IMR-90 (cell line): Measurements from ENCODE around the gene COL25A1. TPM values are rescaled to one million over a fixed set of nuclear protein-coding genes. Genes with fewer than 3 reads are reported as not detected.

Experiments
- ATAC-seq: fragments of 200-7000 bp; cut with Tn5 transposase; 2 replicates; pipeline ENCODE4 v1.9.1; 2020; ENCODE audit warnings: low read depth, mild to moderate bottlenecking, moderate library complexity
- BruUV-seq: library from RNA; stranded (reverse); fragments of 400-500 nt; replicated peaks from 2 replicates; lab custom pipeline; 2021; lab: Mats Ljungman, UMichigan
- CTCF ChIA-PET: fragments of 300-600 bp; formaldehyde crosslinking; extraction: SDS; loops from one replicate; lab custom pipeline; 2021; ENCODE audit warnings: antibody characterized with exemption; lab: Yijun Ruan, JAX
- POLR2A ChIA-PET: fragments of 300-600 bp; sonication (Branson Sonifier 250); formaldehyde crosslinking; loops from one replicate; lab custom pipeline; 2022; ENCODE audit warnings: antibody characterized with exemption; ENCODE audit not compliant: unreplicated experiment; lab: Charles Lee
- DNase-seq: peaks from one replicate; pipeline ENCODE4 v3.0.0; 2013
- H2AFZ ChIP-seq: replicated peaks from 2 replicates; pipeline ENCODE3; 2013; ENCODE audit warnings: low read length, mild to moderate bottlenecking; ENCODE audit not compliant: poor library complexity
- H2AK5ac ChIP-seq: 2 replicates; pipeline ENCODE4 v1.6.1; 2013; ENCODE audit warnings: low read depth, low read length, inconsistent platforms
- H2AK9ac ChIP-seq: replicated peaks from 2 replicates; pipeline ENCODE3; 2013; ENCODE audit warnings: mild to moderate bottlenecking, low read depth, low read length, moderate library complexity; ENCODE audit not compliant: poor library complexity
- H2BK120ac ChIP-seq: 2 replicates; pipeline ENCODE4 v1.6.1; 2013; ENCODE audit warnings: low read depth, low read length, inconsistent platforms
- H2BK15ac ChIP-seq: 3 replicates; pipeline ENCODE4 v1.6.1; 2013; ENCODE audit warnings: low read depth, low read length, inconsistent platforms
- H2BK20ac ChIP-seq: 2 replicates; pipeline ENCODE4 v1.6.1; 2013; ENCODE audit warnings: low read depth, mild to moderate bottlenecking, inconsistent platforms, low read length, moderate library complexity
- H2BK5ac ChIP-seq: 2 replicates; pipeline ENCODE4 v1.6.1; 2013; ENCODE audit warnings: mild to moderate bottlenecking, low read depth, low read length, inconsistent platforms; ENCODE audit not compliant: poor library complexity, severe bottlenecking
- H3K14ac ChIP-seq: replicated peaks from 2 replicates; pipeline ENCODE4 v1.6.1; 2013; ENCODE audit warnings: low read depth, low read length, inconsistent platforms
- H3K18ac ChIP-seq: 2 replicates; pipeline ENCODE4 v1.6.1; 2013; ENCODE audit warnings: low read depth, low read length, control low read depth
- H3K23ac ChIP-seq: 2 replicates; pipeline ENCODE4 v1.6.1; 2013; ENCODE audit warnings: low read depth, low read length, inconsistent platforms
- H3K27ac ChIP-seq: 2 replicates; pipeline ENCODE4 v1.5.1; 2013; ENCODE audit warnings: mild to moderate bottlenecking, control low read depth, low read length; ENCODE audit not compliant: insufficient read depth
- H3K27me3 ChIP-seq: 2 replicates; pipeline ENCODE4 v1.6.1; 2013; ENCODE audit warnings: low read length; ENCODE audit not compliant: control insufficient read depth, insufficient read depth
- H3K36me3 ChIP-seq: 2 replicates; pipeline ENCODE4 v1.6.1; 2013; ENCODE audit warnings: low read length, mixed read lengths; ENCODE audit not compliant: control insufficient read depth, insufficient read depth
- H3K4ac ChIP-seq: 2 replicates; pipeline ENCODE4 v1.6.1; 2013; ENCODE audit warnings: low read depth, low read length, inconsistent platforms
- H3K4me1 ChIP-seq: 2 replicates; pipeline ENCODE4 v1.6.1; 2013; ENCODE audit warnings: low read length, mixed read lengths; ENCODE audit not compliant: control insufficient read depth, insufficient read depth
- H3K4me2 ChIP-seq: 2 replicates; pipeline ENCODE4 v1.6.1; 2013; ENCODE audit warnings: low read depth, mild to moderate bottlenecking, control low read depth, low read length, moderate library complexity
- H3K4me3 ChIP-seq: 2 replicates; pipeline ENCODE4 v1.5.1; 2013; ENCODE audit warnings: low read depth, mild to moderate bottlenecking, control low read depth, low read length, moderate library complexity; ENCODE audit not compliant: insufficient read depth
- H3K56ac ChIP-seq: 2 replicates; pipeline ENCODE4 v1.6.1; 2013; ENCODE audit warnings: low read length, inconsistent platforms; ENCODE audit not compliant: insufficient read depth; ENCODE audit errors: extremely low read depth
- H3K79me1 ChIP-seq, 2 experiments: 2 replicates each; pipeline ENCODE4 v1.6.1; 2013; ENCODE audit warnings: low read length in 2 of 2, inconsistent platforms in 1 of 2, low read depth in 1 of 2
- H3K9ac ChIP-seq: 2 replicates; pipeline ENCODE4 v1.6.1; 2013; ENCODE audit warnings: low read depth, low read length, control low read depth
- H3K9me1 ChIP-seq: 2 replicates; pipeline ENCODE4 v1.6.1; 2013; ENCODE audit warnings: low read length, inconsistent platforms; ENCODE audit not compliant: insufficient read depth
- H3K9me3 ChIP-seq: 2 replicates; pipeline ENCODE4 v1.6.1; 2013; ENCODE audit warnings: low read length; ENCODE audit not compliant: control insufficient read depth, insufficient read depth
- H4K20me1 ChIP-seq: 2 replicates; pipeline ENCODE4 v1.6.1; 2013; ENCODE audit warnings: low read length, inconsistent platforms; ENCODE audit not compliant: insufficient read depth
- H4K5ac ChIP-seq: 2 replicates; pipeline ENCODE4 v1.6.1; 2013; ENCODE audit warnings: mild to moderate bottlenecking, low read depth, low read length, control low read depth
- H4K8ac ChIP-seq, 2 experiments: 2 replicates each; pipeline ENCODE4 v1.6.1; 2013; ENCODE audit warnings: low read depth in 2 of 2, low read length in 2 of 2, control low read depth in 1 of 2, inconsistent platforms in 1 of 2
- H4K91ac ChIP-seq: 2 replicates; pipeline ENCODE4 v1.6.1; 2013; ENCODE audit warnings: low read depth, low read length, inconsistent platforms; ENCODE audit not compliant: insufficient read depth
- BHLHE40 ChIP-seq: fragments of 150-350 bp; IDR thresholded peaks from 2 replicates; pipeline ENCODE4 v1.6.1; 2016; ENCODE audit warnings: mild to moderate bottlenecking, low read depth, low read length
- CEBPB ChIP-seq: IDR thresholded peaks from 2 replicates; pipeline ENCODE4 v1.6.1; 2012; ENCODE audit warnings: low read depth, low read length, improper control_type of control experiment
- CHD1 ChIP-seq: IDR thresholded peaks from 2 replicates; pipeline ENCODE4 v1.6.1; 2012; ENCODE audit warnings: low read depth, low read length, improper control_type of control experiment
- FOS ChIP-seq: fragments of 150-350 bp; IDR thresholded peaks from 2 replicates; pipeline ENCODE4 v1.6.1; 2016; ENCODE audit warnings: low read depth, low read length
- MAFK ChIP-seq: IDR thresholded peaks from 2 replicates; pipeline ENCODE4 v1.6.1; 2012; ENCODE audit warnings: low read depth, low read length, improper control_type of control experiment
- MAZ ChIP-seq: IDR thresholded peaks from 2 replicates; pipeline ENCODE4 v1.6.1; 2012; ENCODE audit warnings: low read depth, mild to moderate bottlenecking, low read length, improper control_type of control experiment, moderate library complexity, borderline replicate concordance
- MXI1 ChIP-seq: IDR thresholded peaks from 2 replicates; pipeline ENCODE4 v1.6.1; 2012; ENCODE audit warnings: low read depth, mild to moderate bottlenecking, low read length, moderate library complexity, borderline replicate concordance
- NFE2L2 ChIP-seq: fragments of 150-350 bp; IDR thresholded peaks from 2 replicates; pipeline ENCODE4 v1.6.1; 2016; ENCODE audit warnings: low read depth, mild to moderate bottlenecking, low read length
- POLR2A ChIP-seq: IDR thresholded peaks from 2 replicates; pipeline ENCODE4 v1.6.1; 2012; ENCODE audit warnings: mild to moderate bottlenecking, low read depth, low read length
- RAD21 ChIP-seq: IDR thresholded peaks from 2 replicates; pipeline ENCODE4 v1.6.1; 2012; ENCODE audit warnings: low read length, improper control_type of control experiment
- RCOR1 ChIP-seq: IDR thresholded peaks from 2 replicates; pipeline ENCODE4 v1.6.1; 2012; ENCODE audit warnings: mild to moderate bottlenecking, low read length, improper control_type of control experiment; ENCODE audit not compliant: insufficient replicate concordance
- RFX5 ChIP-seq: IDR thresholded peaks from 2 replicates; pipeline ENCODE4 v1.8.0; 2012; ENCODE audit warnings: low read depth, mild to moderate bottlenecking, low read length, moderate library complexity
- SMC3 ChIP-seq: fragments of 150-350 bp; IDR thresholded peaks from 2 replicates; pipeline ENCODE4 v1.6.1; 2016; ENCODE audit warnings: low read depth, mild to moderate bottlenecking, antibody characterized with exemption, low read length, moderate library complexity
- WGBS, 2 experiments: methylation state at CpG; one replicate each; pipeline versions ENCODE4 v1.1.5 to v1.1.7; 2013; ENCODE audit warnings: missing lambda C conversion rate in 2 of 2; ENCODE audit not compliant: insufficient read length in 1 of 2; ENCODE audit errors: extremely low coverage in 2 of 2; 5-methylcytosine and 5-hydroxymethylcytosine counted together
- dilution Hi-C: fragments of 300-500 bp; cut with HindIII; formaldehyde crosslinking; loops from one replicate; pipeline ENCODE4 v1.14.3; 2018; ENCODE audit warnings: low sequenced_read_pairs; ENCODE audit not compliant: unreplicated experiment
- in situ Hi-C: fragments of 300-500 bp; cut with MboI; formaldehyde crosslinking; loops from 3 replicates; pipeline ENCODE4 v1.14.3; 2019; ENCODE audit warnings: low sequenced_read_pairs, inconsistent platforms, mixed read lengths
- intact Hi-C: fragments of 100-400 bp; cut with micrococcal nuclease; formaldehyde crosslinking; loops from 2 replicates; pipeline ENCODE4 v1.10.0; 2022
- polyA plus RNA-seq, 3 experiments: library from polyadenylated mRNA; depleted of rRNA; stranded (reverse); fragments of >200 nt; gene quantifications; 2 replicates each; pipeline ENCODE4 v1.2.3, GENCODE V29; 2012; ENCODE audit warnings: low replicate concordance in 1 of 3
- total RNA-seq: library from RNA; depleted of rRNA; stranded (reverse); fragments of >200 nt; gene quantifications from 2 replicates; pipeline ENCODE4 v1.2.3, GENCODE V29; 2012
- TF ChIP-seq, protein P1 (sequence below): fragments of 150-350 bp; IDR thresholded peaks from 2 replicates; pipeline ENCODE4 v1.6.1; 2017; ENCODE audit warnings: mild to moderate bottlenecking, antibody characterized with exemption, low read length, low read depth
- TF ChIP-seq, protein P2 (sequence below): fragments of 150-350 bp; IDR thresholded peaks from 2 replicates; pipeline ENCODE4 v1.6.1; 2016; ENCODE audit warnings: low read depth, mild to moderate bottlenecking, low read length, moderate library complexity, borderline replicate concordance
- TF ChIP-seq, protein P3 (sequence below): conservative IDR thresholded peaks from 2 replicates; pipeline ENCODE4 v1.5.1; 2012; ENCODE audit warnings: mild to moderate bottlenecking, low read depth, low read length, improper control_type of control experiment

The COL25A1 gene
- total and polyA plus RNA-seq, 2 of the 4 experiments (the other 2 are of a cell fraction), result under 0.01 to 0.05 TPM

DNA sequence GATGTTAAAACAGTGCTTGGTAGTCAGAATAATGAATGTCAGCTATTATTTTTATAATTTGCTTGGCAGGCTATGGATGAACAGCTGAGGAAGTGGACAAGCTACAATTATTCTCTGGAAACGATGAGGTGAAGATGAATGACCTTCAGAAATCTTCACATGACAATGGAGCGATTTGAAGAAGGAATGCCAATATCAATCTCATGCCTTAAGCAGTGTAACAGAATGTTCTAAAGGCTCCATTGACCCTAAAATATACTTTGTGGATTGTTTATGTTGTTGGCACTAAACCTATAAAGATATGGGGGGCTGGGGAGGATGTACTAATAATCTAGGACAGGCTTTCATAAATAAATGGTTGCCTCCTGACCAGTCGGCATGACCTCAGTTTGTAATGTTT, 36.2 kb downstream of the COL25A1 start:
- H3K18ac ChIP-seq, result no peak overlapping the region
- H2BK120ac ChIP-seq, result no peak overlapping the region
- H2BK15ac ChIP-seq, result no peak overlapping the region
- H3K4me3 ChIP-seq, result no peak overlapping the region
- no peak overlapping the region for H3K56ac ChIP-seq
- POLR2A ChIA-PET, result no interaction called here
- no peak overlapping the region for H3K4me2 ChIP-seq
- no peak overlapping the region for H3K23ac ChIP-seq
- CTCF ChIA-PET, result no interaction called here
- no peak overlapping the region for H3K14ac ChIP-seq
- no peaks in the 10 kb centered on the region for H3K36me3 ChIP-seq
- H3K27ac ChIP-seq, result no peak overlapping the region
- ATAC-seq, result no peak
- no peaks in the 10 kb centered on the region for H3K9me3 ChIP-seq
- no peaks in the 10 kb centered on the region for H3K9me1 ChIP-seq
- no peak overlapping the region for H2BK20ac ChIP-seq
- no peaks in the 10 kb centered on the region for H3K4me1 ChIP-seq
- no peak overlapping the region for H3K4ac ChIP-seq
- no peak overlapping the region for H2AFZ ChIP-seq
- no peak overlapping the region for H2AK5ac ChIP-seq
- BruUV-seq, result no TSS peak
- TF ChIP-seq, protein P1, sequence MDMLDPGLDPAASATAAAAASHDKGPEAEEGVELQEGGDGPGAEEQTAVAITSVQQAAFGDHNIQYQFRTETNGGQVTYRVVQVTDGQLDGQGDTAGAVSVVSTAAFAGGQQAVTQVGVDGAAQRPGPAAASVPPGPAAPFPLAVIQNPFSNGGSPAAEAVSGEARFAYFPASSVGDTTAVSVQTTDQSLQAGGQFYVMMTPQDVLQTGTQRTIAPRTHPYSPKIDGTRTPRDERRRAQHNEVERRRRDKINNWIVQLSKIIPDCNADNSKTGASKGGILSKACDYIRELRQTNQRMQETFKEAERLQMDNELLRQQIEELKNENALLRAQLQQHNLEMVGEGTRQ, result no peak
- TF ChIP-seq, protein P2, sequence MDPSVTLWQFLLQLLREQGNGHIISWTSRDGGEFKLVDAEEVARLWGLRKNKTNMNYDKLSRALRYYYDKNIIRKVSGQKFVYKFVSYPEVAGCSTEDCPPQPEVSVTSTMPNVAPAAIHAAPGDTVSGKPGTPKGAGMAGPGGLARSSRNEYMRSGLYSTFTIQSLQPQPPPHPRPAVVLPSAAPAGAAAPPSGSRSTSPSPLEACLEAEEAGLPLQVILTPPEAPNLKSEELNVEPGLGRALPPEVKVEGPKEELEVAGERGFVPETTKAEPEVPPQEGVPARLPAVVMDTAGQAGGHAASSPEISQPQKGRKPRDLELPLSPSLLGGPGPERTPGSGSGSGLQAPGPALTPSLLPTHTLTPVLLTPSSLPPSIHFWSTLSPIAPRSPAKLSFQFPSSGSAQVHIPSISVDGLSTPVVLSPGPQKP, result no peak
- no peak for TF ChIP-seq RFX5
- no peak for TF ChIP-seq CHD1
- TF ChIP-seq FOS, result no peak
- no peak for TF ChIP-seq RCOR1
- TF ChIP-seq POLR2A, result no peak
- no peak for TF ChIP-seq MAFK
- no peak for TF ChIP-seq RAD21
- TF ChIP-seq, protein P3, sequence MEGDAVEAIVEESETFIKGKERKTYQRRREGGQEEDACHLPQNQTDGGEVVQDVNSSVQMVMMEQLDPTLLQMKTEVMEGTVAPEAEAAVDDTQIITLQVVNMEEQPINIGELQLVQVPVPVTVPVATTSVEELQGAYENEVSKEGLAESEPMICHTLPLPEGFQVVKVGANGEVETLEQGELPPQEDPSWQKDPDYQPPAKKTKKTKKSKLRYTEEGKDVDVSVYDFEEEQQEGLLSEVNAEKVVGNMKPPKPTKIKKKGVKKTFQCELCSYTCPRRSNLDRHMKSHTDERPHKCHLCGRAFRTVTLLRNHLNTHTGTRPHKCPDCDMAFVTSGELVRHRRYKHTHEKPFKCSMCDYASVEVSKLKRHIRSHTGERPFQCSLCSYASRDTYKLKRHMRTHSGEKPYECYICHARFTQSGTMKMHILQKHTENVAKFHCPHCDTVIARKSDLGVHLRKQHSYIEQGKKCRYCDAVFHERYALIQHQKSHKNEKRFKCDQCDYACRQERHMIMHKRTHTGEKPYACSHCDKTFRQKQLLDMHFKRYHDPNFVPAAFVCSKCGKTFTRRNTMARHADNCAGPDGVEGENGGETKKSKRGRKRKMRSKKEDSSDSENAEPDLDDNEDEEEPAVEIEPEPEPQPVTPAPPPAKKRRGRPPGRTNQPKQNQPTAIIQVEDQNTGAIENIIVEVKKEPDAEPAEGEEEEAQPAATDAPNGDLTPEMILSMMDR, result no peak
- no peak for TF ChIP-seq CEBPB
- TF ChIP-seq BHLHE40, result no peak
- TF ChIP-seq SMC3, result no peak
- TF ChIP-seq MAZ, result no peak
- no peak for TF ChIP-seq NFE2L2
- TF ChIP-seq MXI1, result no peak
- intact Hi-C loops (no loop called here), dilution Hi-C loops (no loop called here), in situ Hi-C loops (no loop called here)
- H4K20me1 ChIP-seq, result no peaks in the 10 kb centered on the region
- no peak overlapping the region for H2AK9ac ChIP-seq
- no CpG with 5 or more reads among the region's 3 CpGs for WGBS, 2 experiments
- no peak overlapping the region for H4K91ac ChIP-seq
- no peaks in the 10 kb centered on the region for H3K79me1 ChIP-seq
- H3K27me3 ChIP-seq, result no peaks in the 10 kb centered on the region; the same call in 1 of the 2 replicates
- DNase-seq, result no peak
- H4K5ac ChIP-seq, result no peak overlapping the region
- H4K8ac ChIP-seq, result no peak overlapping the region
- H3K9ac ChIP-seq, result no peak overlapping the region
- H2BK5ac ChIP-seq, result no peak overlapping the region
